Frontal cortex (tissue), 4 donors: Measurements from ENCODE around the gene TMEM150B. TPM values are rescaled to one million over a fixed set of nuclear protein-coding genes. Genes with fewer than 3 reads are reported as not detected.
"Not testable (repeated sequence)": the region's sequence is repeated elsewhere in the genome, so short reads cannot be mapped to it uniquely, and the experiment has no call there.

Source experiments
- DNase-seq, 2 donors: peaks; one replicate each; pipeline ENCODE4 v3.0.0; 2012; ENCODE audit warnings: low spot score in 2 of 2
- FAIRE-seq: peaks from 2 replicates; lab custom pipeline; 2012; peaks lifted over from hg19 to GRCh38; lab: Jason Lieb, UNC
- total RNA-seq: library from RNA; depleted of rRNA; stranded (reverse); fragments of >200 nt; gene quantifications from one replicate; pipeline ENCODE4 v1.2.3, GENCODE V29; 2014
- donor health status: control.
- donor health status: control.
- donor health status: control.

TMEM150B gene
- total RNA-seq, 1 donor from 2014 or later = not detected

GRCh38 chr19:55339889-55340783, 15.0 kb upstream of the TMEM150B start:
- FAIRE-seq = no peak
- DNase-seq = peak in 1 of 2 donors; percentile 40

GRCh38 chr19:55339105-55339888, 14.2 kb upstream of the TMEM150B start, which contains the start of gene KMT5C:
TSS of gene KMT5C (plus strand) at chr19:55339876. CDS start at chr19:55341937, 2,061 bp downstream.
- FAIRE-seq (peak; percentile 99), DNase-seq (peak; percentile 98)

GRCh38 chr19:55336101-55336500, 11.0 kb upstream of the TMEM150B start:
- no peak for DNase-seq
- no peak for FAIRE-seq

GRCh38 chr19:55333870-55334269, 8.7 kb upstream of the TMEM150B start:
- DNase-seq = no peak
- no peak for FAIRE-seq

- not testable (repeated sequence) for FAIRE-seq
Observed at GRCh38 chr19:55329791-55330190, 4.7 kb upstream of the TMEM150B start.

GRCh38 chr19:55328774-55329318, 3.7 kb upstream of the TMEM150B start:
- not testable (repeated sequence) for FAIRE-seq, DNase-seq

More at GRCh38 chr19:55329791-55330190, 4.7 kb upstream of the TMEM150B start:
- not testable (repeated sequence) for DNase-seq

GRCh38 chr19:55324662-55325061, 479 bp downstream of the TMEM150B start:
- DNase-seq (no peak), FAIRE-seq (no peak)

- DNase-seq (no peak), FAIRE-seq (no peak)
Observed at GRCh38 chr19:55322204-55322885, 2.8 kb downstream of the TMEM150B start.

GRCh38 chr19:55321466-55322137, 3.5 kb downstream of the TMEM150B start:
- no peak for FAIRE-seq
- DNase-seq = no peak

- FAIRE-seq (no peak), DNase-seq (no peak)
Observed at GRCh38 chr19:55320844-55321419, 4.2 kb downstream of the TMEM150B start.

GRCh38 chr19:55319785-55320184, 5.4 kb downstream of the TMEM150B start:
- DNase-seq (peak in 1 of 2 donors; percentile 62), FAIRE-seq (no peak)

GRCh38 chr19:55316646-55317045, 8.5 kb downstream of the TMEM150B start:
- DNase-seq (no peak), FAIRE-seq (no peak)

GRCh38 chr19:55315956-55316525, 9.1 kb downstream of the TMEM150B start:
- no peak for DNase-seq
- no peak for FAIRE-seq

- FAIRE-seq (no peak), DNase-seq (no peak)
Observed at GRCh38 chr19:55314396-55314795, 10.7 kb downstream of the TMEM150B start.

GRCh38 chr19:55312621-55313512, 12.3 kb downstream of the TMEM150B start:
- no peak for FAIRE-seq
- DNase-seq = no peak

- FAIRE-seq (no peak), DNase-seq (no peak)
Observed at GRCh38 chr19:55311797-55312196, 13.3 kb downstream of the TMEM150B start.

GRCh38 chr19:55311397-55311796, 13.7 kb downstream of the TMEM150B start:
- DNase-seq (no peak), FAIRE-seq (no peak)

- FAIRE-seq = no peak
- no peak for DNase-seq
Observed at GRCh38 chr19:55310498-55310897, 14.6 kb downstream of the TMEM150B start.
